NCI-H82 (cell line): ENCODE measurements around the gene ZAP70.

Experiments
- DNase-seq: peaks from one replicate; lab custom pipeline; 2025; lab: John Stamatoyannopoulos, UW

ZAP70 gene

DNA sequence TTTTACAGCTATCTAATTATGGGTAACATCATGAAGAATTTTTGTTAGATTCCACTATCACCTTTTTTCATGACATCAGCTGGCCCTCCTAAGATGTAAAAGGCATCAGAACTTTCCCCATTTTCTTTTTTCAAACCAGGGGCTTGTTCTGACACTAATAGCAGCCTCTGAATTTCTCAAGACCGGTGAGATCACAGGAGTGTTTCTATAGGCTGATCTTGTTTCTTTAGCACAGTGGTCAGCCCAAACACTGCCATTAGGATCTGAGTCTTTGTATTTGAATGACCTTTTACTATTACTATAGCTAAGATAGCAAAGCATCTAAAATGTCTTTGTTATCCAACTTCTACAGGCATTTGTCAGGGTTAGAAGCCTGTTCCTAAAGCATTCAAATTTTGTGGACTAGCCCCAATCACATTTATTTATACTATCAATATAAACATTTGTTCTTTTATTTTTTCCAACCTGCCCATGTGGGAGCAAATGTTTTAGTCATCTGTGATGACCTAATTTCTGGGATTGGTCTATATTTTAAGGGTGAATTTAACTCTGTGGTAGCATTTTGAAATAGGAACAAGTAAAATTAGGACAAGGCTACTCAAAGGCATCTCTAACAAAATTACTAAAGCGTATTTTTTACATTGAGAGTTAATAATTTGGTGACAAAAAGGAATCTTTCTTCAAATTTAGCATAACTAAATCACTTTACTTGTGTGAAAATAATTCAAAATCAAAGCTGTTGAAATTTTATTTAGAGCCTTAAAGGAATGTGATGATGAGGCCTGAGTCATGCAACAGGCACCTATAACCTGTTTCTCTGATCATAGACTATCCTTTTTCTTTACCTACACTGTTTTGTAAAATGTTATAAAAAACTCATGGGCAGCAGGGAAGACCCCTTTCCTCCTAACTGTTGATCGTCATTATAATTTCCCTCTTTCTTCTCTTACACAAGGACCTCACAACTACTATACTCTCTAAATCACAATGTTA is 39.3 kb downstream of the ZAP70 start:
- no peak for DNase-seq

- no peak for DNase-seq
These were observed 41.4 kb downstream of the ZAP70 start for GRCh38 chr2:97754690-97755346.

- no peak for DNase-seq
These were observed 42.1 kb downstream of the ZAP70 start for GRCh38 chr2:97755491-97755890.

DNA sequence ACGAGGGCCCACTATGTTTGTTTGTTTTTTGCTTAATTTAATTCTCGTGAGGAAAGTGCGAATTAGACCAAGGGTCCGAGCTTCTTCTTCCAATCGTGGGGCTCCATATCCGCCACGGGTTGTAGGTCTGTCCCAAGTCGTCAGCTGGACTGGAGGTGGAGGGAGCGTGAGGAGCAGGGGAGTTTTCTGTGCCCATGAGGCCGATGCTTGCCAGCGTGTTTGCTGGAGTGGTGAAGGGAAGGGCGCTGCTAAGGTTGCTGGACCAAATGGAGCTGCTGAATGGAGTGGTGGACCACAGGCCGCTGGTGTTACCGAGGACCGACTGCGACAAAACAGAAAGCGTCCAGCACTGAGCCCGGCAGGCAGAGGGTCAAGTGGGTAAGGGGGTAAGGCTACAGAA is 43.7 kb downstream of the ZAP70 start:
- no peak for DNase-seq

DNA sequence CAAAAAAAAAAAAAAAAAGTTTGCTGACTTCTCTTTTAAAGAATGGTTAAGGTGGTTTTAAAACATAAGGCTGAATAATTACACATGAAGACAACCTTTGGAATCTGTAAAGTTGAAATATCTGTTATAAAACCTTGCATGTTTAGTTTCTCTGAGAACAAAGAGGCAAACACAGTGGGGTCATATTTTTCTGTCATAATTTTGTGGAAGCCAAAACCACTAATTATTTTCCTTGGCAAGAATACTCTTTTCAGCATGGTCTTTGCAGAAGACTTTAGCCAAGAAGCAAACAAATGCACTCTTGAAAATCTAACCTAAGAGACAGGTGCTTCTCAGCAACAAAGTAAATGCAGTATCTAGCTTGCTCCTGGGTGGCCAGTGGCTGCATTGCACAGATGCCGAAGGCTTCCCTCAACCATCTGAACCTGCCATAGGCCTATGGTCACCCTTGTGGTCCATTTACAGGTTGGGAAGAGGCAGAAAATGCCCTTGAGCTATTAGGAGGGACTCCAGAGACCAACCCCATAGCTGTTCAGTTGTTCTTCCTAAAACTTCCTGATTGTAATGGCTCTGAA is 44.8 kb downstream of the ZAP70 start:
- DNase-seq = no peak

DNA sequence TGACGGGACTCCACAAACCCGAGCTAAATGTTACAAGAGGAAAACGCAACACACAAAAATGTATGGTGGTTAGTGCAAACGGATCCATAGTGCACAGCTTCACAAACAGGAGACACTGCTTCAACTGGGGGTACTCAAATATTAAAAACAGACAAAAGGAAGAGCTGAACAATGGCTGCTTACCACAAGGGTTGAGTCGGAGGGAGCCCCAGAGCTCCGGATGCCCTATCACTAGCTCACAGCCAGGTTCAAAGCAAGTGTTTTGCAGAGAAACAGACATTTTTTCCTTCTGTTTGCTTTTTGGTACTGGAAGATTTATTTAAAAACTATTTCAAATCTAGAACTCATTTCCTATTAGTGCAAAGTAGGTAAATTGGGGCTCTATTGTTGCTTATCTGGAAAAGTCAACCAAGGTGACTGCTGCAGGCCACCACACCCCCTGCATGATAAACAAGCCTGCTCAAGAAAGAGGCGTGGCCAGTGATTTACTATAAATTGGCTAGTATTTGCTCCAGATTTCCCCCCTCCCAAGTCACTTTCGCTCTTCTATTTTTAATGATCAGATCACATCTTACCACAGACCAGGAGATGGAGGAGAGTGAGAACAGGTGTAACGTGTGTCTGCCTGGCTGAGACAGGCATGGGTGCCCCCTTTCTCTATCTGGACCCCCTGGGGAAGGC is 46.5 kb downstream of the ZAP70 start:
- no peak for DNase-seq

DNA sequence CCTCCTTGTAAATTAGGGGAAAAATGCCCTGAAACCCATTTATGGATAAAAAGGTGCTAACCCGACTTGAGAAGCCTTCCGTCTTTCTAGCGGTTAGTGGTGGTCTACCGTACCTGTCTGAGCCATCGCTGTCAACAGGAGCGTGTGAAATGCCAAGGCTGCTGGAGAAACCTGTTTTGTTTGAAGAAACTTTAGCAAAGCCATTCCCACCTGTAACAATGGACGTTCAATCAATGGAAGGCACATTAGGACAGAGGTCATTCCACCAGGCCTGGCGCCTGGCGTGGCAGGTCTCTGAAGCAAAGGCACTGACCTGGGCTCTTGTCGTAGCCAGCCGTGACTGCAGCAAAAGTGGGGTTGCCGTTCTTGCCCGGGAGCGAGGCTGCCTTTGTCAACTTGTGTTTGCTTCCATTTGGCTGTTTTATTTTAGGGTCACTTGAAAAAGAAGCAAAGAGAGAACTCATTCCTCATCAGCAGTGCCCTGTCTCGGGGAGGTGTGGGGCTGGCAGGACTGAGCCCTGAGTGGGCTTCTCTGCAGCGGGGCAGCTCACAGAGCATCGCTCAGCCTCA is 47.2 kb downstream of the ZAP70 start:
- DNase-seq = no peak

DNA sequence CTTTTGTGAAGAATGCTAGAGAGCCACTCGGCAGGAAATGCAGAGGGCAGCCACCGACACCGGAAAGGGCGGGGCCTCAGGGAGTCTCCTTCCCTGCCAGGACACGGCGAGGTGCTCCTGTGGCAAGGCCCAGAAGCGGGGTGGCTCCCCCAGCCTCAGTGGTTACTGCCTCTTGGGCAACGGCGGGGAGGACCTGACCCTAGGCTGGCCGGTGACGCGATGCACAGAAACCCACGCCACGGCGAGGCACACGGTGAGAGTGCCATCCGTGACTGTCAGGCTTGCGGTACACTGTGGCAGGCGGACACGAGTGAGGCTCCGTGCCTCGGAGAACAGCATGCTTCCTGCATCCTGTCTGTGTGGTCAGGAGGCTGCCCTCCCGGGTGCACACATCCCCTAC is 47.8 kb downstream of the ZAP70 start:
- no peak for DNase-seq

GRCh38 chr2:97763176-97763845 is 49.9 kb downstream of the ZAP70 start:
- DNase-seq = no peak

GRCh38 chr2:97764559-97765263 is 51.3 kb downstream of the ZAP70 start:
- DNase-seq = no peak

GRCh38 chr2:97765933-97766332 is 52.6 kb downstream of the ZAP70 start:
- no peak for DNase-seq

- no peak for DNase-seq
These were observed 53.2 kb downstream of the ZAP70 start for GRCh38 chr2:97766567-97766966.

DNA sequence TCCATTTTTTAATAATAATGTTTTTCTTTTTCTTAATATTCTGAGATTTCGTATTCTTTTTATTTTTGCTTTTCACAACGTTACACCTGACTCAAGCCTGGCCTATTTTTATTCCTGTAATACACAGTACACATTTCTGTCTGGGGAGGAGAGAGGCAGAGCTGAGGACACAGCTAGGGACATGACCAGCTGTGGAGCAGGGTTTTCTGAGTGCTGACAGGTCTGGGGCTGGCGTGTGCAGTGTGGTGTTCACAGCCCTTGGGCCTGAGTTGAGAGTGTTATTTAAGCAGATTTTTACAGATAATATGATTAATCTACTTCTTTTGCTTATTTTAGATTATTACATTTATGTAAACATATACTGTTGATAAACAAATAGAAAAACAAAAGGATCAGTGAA is 55.9 kb downstream of the ZAP70 start:
- no peak for DNase-seq

- no peak for DNase-seq
These were observed 56.3 kb downstream of the ZAP70 start for GRCh38 chr2:97769711-97770110.

- DNase-seq = no peak
These were observed 57.1 kb downstream of the ZAP70 start for GRCh38 chr2:97770445-97770844.

GRCh38 chr2:97774425-97774824 is 61.0 kb downstream of the ZAP70 start:
- peak; percentile 15 for DNase-seq

DNA sequence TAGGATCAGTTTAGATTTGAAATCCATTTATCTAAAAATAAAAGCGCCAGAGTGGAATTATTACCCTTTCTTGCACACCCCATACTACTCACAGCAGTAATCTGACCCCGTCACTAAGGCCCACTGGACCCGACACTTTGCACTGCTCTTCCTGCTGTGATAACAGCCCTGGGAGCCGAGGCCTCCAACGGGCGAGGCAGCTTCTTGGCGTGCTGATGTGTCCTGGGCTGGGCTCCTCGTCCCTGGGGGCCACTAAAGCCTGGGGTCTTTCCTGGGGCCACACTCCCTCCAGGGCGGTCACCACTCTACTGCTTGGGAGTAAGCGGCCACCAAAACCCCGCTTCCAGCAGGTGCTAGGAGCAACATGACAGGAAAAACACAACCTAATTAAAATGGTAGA is 61.7 kb downstream of the ZAP70 start:
- no peak for DNase-seq

DNA sequence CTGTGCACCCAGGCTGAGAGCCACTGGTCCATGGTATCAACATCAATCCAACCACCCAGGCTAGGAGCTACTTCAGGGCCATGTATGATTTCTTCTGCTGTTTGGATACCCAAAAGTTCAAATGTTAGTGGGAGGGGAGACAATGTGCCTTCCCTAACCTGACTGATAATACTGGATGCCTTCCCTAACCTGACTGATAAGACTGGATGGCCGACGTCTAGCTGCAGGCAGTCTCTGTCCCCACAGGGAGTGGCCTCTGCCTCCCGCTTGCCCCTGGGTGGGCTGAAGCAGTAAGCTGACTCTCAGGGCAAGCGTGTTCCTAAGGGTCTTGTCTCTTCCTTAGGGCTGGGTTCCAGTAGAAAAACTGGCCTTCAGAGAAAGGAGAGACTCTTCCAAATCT is 65.8 kb downstream of the ZAP70 start:
- no peak for DNase-seq

GRCh38 chr2:97781981-97782380 is 68.6 kb downstream of the ZAP70 start:
- DNase-seq = no peak

DNA sequence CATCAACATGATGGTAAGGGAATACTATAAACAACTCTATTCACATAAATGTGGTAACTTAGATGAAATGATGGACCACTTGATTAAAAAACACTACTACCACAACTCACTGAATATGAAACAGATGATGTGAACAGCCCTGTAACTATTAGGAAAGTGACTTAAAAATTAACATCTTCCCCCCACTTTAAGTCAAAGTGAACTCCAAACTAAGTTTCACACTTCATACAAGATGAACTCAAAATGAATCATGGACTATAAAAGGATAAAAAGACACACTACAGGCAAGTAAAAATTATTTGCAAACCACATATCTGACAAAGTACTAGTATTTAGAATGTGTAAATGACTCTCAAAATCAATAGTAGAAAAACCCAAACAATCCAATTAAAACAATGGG is 71.6 kb downstream of the ZAP70 start:
- no peak for DNase-seq

DNA sequence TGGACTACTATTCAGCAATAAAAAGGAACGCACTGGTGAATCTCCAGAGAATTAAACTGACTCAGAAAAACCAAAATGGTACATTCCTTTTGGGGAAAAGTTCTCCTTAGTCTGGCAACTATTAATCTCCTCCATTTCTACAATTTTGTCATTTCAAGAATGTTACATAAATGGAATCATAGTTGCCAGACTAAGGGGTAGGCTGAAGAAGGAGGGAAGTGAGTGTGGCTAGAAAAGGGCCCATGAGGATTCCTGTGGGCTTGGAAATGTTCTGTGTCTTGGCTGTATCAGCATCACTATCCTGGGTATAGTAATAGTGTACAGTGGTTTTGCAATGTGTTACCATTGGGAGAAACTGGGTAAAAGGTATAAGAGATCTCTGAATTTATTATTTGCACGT is 72.4 kb downstream of the ZAP70 start:
- DNase-seq = no peak
